ENCODE results near the gene TRPC4.

TRPC4 gene

GRCh38 chr13:37716420-37717195, 153.0 kb downstream of the TRPC4 start:
- DNase-seq (ENCODE audit: low read depth in 2 of 2), result no peak

GRCh38 chr13:37715606-37716015, 154.0 kb downstream of the TRPC4 start:
- no peak for DNase-seq (ENCODE audit: low read depth in 2 of 2)

- DNase-seq (ENCODE audit: low read depth in 2 of 2), result no peak
Observed at GRCh38 chr13:37709318-37709717, 160.3 kb downstream of the TRPC4 start.

GRCh38 chr13:37707739-37708500, 161.7 kb downstream of the TRPC4 start:
- DNase-seq (ENCODE audit: low read depth in 2 of 2), result no peak

GRCh38 chr13:37706041-37706440, 163.5 kb downstream of the TRPC4 start:
- no peak for DNase-seq (ENCODE audit: low read depth in 2 of 2)

GRCh38 chr13:37701972-37702371, 167.6 kb downstream of the TRPC4 start:
- DNase-seq (ENCODE audit: low read depth in 2 of 2), result no peak

GRCh38 chr13:37701306-37701705, 168.3 kb downstream of the TRPC4 start:
- no peak for DNase-seq (ENCODE audit: low read depth in 2 of 2)

- no peak for DNase-seq (ENCODE audit: low read depth in 2 of 2)
Observed at GRCh38 chr13:37700887-37701286, 168.7 kb downstream of the TRPC4 start.

GRCh38 chr13:37695200-37695599, 174.4 kb downstream of the TRPC4 start:
- no peak for DNase-seq (ENCODE audit: low read depth in 2 of 2)

GRCh38 chr13:37690361-37690760, 179.2 kb downstream of the TRPC4 start:
- no peak for DNase-seq (ENCODE audit: low read depth in 2 of 2)

- no peak for DNase-seq (ENCODE audit: low read depth in 2 of 2)
Observed at GRCh38 chr13:37686501-37686900, 183.1 kb downstream of the TRPC4 start.

- DNase-seq (ENCODE audit: low read depth in 2 of 2), result no peak
Observed at GRCh38 chr13:37685206-37685605, 184.4 kb downstream of the TRPC4 start.

- DNase-seq (ENCODE audit: low read depth in 2 of 2), result no peak
Observed at GRCh38 chr13:37682496-37682895, 187.1 kb downstream of the TRPC4 start.

GRCh38 chr13:37681281-37682032, 188.1 kb downstream of the TRPC4 start:
- DNase-seq (ENCODE audit: low read depth in 2 of 2), result no peak

- DNase-seq (ENCODE audit: low read depth in 2 of 2), result no peak
Observed at GRCh38 chr13:37680137-37680536, 189.4 kb downstream of the TRPC4 start.

GRCh38 chr13:37679043-37679442, 190.5 kb downstream of the TRPC4 start:
- no peak for DNase-seq (ENCODE audit: low read depth in 2 of 2)

GRCh38 chr13:37669845-37670244, 199.7 kb downstream of the TRPC4 start:
- DNase-seq (ENCODE audit: low read depth in 2 of 2), result no peak

GRCh38 chr13:37667702-37668101, 201.9 kb downstream of the TRPC4 start:
- DNase-seq (ENCODE audit: low read depth in 2 of 2), result no peak

- no peak for DNase-seq (ENCODE audit: low read depth in 2 of 2)
Observed at GRCh38 chr13:37666036-37666435, 203.5 kb downstream of the TRPC4 start.

- DNase-seq (ENCODE audit: low read depth in 2 of 2), result no peak
Observed at GRCh38 chr13:37665420-37665819, 204.2 kb downstream of the TRPC4 start.

GRCh38 chr13:37663724-37664123, 205.8 kb downstream of the TRPC4 start:
- no peak for DNase-seq (ENCODE audit: low read depth in 2 of 2)

- DNase-seq (ENCODE audit: low read depth in 2 of 2), result no peak
Observed at GRCh38 chr13:37662624-37663023, 206.9 kb downstream of the TRPC4 start.
